ENCODE data around the gene EIF2S3.
"Not testable (repeated sequence)": the region's sequence is repeated elsewhere in the genome, so short reads cannot be mapped to it uniquely, and the experiment has no call there.

Gene EIF2S3

DNA sequence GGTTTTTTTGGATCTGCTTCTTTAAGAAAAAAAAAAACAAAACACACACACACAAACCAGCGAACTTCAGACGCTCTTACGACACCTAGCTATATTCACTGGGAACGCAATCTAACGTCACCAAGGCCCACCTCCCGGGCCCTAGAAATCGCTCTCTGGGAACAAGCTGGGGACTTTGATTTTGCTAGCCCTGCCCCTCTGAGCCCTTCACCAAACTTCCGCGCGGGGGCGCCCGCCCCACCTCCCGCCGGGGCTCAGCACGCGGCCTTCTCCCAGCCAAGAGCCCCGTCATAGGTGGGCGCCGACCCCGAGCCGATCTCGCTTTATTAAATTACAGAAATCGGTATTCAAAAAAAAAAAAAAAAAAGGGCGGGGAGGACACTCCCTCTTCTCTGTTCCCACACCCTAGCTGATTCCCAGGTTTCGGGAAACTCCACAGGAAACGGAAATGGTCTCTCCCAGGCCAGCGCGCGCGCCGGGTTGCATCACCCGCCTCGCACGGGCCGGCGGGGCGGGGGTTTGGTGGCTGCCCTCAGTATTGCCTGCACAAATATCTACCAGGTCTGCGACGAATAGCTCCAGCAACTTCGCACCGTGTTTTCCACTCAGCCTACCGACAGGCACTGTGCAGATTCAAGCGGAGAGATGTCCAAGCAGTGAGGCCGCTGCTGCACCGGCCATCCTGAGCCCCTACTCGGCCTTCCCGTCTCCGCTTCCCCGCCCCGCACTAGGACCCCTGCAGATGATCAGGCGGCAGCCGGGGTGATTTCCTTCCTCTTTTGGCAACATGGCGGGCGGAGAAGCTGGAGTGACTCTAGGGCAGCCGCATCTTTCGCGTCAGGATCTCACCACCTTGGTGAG is at the start of gene EIF2S3:
TSS of gene EIF2S3 (plus strand) at position 775 of the 861 bp plus-strand sequence. CDS start at position 788, 13 bp downstream.
- DNase-seq (ENCODE audit: low read depth in 4 of 4, low spot score in 1 of 4) = peak; percentile 46 to 71 (median 66)

DNA sequence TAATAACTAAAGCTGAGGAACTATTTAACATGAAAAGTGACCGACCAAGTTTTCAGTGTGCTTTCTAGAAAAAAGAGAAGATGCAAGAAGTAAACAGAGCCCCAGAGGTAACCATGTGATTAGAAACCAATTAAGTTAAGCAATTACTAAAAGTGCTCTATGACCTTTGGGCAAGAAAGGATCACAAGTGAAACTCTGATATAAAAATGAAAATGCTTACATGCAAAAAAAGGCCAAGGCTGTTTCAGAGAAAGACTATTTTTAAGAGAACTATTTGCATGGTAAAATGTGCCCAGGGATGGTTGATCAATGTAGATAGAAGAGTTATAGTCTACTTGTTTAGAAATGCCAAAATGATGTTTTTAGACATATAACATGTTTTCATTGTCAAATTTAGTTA is 49.7 kb upstream of the EIF2S3 start:
- no peak for DNase-seq (ENCODE audit: low read depth in 4 of 4, low spot score in 1 of 4)

DNA sequence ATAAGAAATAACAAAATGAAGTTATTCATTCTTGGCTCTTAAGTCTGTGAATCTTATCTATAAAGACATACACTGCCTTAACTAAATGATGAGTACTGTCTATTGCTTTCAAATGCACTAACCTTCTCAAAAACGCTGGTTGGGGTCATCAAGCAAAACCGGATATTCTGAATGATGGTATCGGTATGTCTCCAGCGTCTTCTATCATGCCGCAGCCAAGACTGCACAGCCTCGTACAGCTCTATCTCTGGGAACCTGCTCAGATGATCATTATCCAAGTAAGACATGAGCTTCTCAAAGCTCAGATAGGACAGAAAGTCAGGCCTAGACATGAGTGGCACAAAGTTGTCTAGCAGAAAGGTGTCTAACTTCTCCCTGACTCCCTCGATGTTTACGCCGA is 48.9 kb upstream of the EIF2S3 start:
- DNase-seq (ENCODE audit: low read depth in 4 of 4, low spot score in 1 of 4) = no peak

DNA sequence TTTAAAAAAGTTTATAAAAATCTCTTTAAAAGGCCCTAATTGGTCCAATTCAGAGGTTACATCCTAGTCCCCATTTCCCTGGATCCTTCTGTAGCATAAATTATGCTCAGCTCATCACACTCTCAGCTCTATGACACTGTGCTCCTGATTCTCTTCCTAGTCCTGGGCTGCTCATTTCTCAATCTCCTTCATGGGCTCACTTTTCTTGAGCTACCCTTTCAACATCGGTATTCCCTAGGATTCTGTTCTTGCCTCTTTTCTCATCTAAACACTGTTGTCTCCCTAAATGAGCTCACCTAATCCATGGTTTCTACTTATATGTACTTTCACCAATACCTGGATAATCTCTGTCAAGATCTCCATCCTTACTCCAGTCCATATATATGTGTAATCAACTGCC is 42.5 kb upstream of the EIF2S3 start:
- DNase-seq (ENCODE audit: low read depth in 4 of 4, low spot score in 1 of 4) = no peak

DNA sequence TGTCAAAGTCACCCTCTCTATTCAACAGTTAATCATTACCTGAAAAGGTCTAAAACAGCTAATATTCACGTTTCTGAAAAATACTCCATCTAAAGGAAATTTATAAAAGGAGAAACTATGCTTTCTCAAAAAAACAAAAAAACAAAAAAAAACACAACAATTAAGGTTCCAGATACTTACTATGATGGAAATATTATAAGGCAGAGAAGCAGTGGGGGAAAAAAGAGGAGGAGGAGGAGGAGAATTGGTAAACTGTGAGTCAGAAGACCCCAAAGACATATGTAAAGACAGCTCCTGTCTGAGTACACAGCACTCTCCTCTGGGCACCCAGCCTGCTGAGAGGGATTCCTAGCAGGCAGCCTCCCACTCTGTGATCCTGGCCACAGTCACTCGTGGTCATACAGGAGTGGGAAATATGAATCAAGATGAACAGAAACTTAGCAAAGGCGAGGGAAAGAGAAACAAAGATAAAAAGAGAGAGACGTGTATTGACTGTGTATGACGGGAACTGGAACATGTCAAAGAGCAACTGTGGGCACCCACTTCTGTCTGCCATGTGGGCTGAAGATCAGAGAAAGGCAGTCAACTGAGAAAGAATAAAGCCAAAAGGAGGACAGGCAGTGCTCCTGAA is 40.3 kb upstream of the EIF2S3 start:
- DNase-seq (ENCODE audit: low read depth in 4 of 4, low spot score in 1 of 4) = peak in 3 of 4 experiments; percentile 7 to 36 (median 18)

DNA sequence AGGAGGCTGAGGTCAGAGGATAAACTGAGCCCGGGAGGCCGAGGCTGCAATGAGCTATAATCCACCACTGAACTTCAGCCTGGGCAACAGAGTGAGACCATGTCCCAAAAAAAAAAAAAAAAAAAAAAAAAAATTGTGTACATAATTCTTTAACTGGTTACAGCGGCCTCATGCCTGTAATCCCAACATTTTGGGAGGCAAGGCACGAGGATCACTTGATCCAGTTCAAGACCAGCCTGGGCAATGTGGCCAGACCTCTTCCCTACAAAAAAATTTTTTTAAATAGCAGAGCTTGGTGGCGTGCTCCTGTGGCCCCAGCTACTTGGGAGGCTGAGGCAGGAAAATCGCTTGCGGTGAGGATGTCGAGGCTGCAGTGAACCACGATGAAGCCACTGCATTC is 37.1 kb upstream of the EIF2S3 start:
- DNase-seq (ENCODE audit: low read depth in 4 of 4, low spot score in 1 of 4) = no peak

DNA sequence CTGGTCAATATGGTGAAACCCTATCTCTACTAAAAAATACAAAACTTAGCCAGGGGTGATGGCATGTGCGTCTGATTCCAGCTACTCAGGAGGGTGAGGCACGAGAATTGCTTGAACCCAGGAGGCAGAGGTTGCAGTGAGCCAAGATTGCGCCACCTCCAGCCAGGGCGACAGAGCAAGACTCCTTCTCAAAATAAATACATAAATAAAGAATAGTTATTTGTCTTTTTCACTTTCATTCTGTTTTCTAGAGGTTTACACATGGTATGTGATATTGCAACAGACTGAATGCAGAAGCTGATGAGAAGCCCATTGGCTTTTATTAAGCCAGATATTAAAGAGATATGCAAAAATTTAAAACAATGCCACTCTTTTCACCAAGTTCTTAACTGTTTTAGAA is 35.9 kb upstream of the EIF2S3 start:
- DNase-seq (ENCODE audit: low read depth in 4 of 4, low spot score in 1 of 4) = no peak

DNA sequence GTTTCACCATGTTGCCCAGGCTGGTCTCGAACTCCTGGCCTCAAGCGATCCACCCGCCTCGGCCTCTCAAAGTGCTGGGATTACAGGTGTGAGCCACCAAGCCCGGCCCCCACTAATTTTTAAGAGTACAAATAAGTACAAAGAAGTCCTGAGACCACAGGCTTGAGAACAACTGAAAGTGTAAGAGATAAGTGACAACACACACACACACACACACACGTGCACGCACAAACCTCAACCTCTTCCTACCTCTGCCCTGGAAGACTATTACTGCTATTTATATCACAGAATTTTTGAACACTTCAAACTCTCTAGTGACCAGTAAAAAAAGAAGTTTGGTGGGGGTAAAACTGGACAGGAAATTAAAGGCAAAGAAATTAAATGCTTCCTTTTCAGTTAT is 35.3 kb upstream of the EIF2S3 start:
- DNase-seq (ENCODE audit: low read depth in 4 of 4, low spot score in 1 of 4) = no peak

DNA sequence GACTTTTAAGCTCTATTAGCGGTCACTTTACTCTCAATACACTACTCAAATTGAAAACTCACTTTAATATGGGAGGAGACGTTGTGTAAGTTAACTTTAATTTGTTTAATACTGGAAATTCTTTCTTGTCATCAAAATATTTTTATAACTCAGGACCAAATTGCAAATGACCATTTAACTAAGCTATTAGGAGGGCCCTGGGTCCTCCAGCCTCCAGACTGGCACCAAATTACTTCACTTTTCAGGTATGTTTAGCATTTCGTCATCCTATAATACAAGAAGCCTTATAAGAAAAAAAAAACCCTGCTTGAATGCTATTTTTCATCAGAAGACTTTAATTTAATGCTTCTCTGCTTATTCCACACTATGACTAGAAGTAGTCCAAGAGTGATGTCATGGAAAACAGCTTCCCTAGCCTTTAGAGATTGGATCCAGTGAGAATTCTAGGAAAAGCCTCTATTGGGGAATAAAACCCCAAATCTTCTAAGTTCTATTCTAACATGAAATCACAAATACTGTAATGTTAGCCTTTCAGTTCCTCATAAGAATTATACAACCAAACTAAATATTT is 34.4 kb upstream of the EIF2S3 start:
- DNase-seq (ENCODE audit: low read depth in 4 of 4, low spot score in 1 of 4) = no peak

DNA sequence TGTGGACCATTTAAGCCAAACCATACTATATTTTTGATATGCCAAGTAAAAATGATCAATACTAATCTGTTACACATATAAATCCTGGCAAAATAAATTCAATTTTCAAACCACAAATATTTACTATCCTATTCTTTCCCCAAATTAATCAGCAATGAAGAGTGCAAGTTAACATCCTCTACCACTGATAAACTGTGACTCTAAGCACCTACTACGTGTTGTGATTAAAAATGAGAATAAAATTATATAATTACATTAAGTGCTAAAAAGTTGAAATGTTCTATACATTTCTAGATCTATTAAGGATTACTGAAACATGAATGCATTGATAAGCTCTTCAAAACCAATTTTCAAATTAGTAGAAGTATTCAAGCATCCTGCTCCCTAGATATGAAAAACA is 31.2 kb upstream of the EIF2S3 start:
- no peak for DNase-seq (ENCODE audit: low read depth in 4 of 4, low spot score in 1 of 4)

DNA sequence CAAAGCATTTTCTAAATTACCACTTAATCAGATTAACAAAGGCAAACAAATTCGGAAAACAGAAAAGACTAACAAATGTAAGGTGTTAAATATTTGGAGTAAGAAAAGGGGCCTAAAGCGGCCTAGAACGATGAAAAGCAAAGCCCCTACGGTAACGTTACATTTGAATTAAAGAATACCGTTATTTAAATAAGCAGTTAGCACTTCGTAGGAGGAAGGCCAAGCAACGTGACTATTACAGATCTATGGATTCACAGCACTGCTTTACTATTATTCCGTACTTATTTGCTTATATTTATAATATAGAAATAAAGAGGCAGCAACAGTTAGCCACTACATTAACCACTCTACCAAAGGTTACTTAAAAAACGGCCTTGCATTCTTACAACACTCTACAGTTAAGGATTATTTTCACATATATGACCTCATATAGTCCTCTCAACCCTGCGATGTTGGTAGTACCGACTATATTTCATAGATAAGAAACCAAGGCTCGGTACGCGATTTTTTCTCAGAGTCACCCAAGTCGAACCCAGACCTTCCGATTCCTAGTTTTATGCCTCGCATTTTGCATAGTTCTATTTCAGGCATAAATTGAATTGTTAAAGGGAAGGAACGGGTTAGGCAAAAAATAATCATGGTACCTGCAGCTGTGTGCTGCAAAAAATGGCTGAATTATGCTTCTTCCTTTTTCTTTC is 30.6 kb upstream of the EIF2S3 start:
- DNase-seq (ENCODE audit: low read depth in 4 of 4, low spot score in 1 of 4) = no peak

DNA sequence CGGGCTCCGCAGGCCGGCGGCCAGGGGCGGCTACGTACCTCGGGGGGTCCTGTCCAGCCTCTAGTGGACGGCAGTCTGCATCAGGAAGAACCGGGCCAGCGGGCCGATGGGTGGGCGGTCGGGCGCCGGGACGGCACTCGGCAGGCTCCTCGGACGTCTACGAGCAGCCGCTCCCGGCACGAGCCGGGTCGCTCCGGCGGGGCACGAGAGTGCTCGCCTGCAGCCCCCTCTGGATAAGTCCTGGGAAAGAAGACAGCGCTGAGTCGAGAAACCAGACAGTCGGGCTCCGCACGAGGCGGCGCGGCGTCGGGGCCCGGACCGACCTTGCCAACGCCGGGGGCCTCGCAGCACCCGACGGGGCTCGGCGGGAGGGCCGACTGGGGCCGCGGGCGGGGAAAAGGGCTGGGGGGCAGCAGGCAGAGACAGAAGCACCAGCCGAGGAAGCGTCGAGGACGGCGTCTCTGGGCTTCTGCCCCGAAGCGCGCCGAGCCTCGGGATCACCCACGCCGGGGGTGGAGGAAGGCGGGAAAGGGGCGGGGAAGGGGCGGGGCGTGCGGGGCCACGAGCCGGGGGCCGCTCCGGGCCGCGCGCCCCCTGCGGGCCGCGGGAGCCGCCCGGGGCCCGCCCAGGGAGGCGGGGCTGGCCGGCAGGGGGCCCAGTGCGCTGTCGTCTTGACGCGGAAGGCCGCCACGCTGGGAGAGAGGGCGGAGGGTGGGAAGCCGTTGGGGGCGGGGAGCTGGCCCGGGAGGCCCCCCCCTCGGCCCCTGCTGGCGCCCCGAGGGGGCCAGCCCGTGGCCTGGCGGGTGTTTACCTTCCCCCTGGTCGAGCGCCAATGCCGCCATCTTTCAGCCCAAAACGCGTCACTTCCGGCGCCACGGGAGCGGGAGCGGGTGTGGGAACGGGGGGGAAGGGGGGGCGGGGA is 29.7 kb upstream of the EIF2S3 start:
- DNase-seq (ENCODE audit: low read depth in 4 of 4, low spot score in 1 of 4) = peak; percentile 49 to 74 (median 67)

DNA sequence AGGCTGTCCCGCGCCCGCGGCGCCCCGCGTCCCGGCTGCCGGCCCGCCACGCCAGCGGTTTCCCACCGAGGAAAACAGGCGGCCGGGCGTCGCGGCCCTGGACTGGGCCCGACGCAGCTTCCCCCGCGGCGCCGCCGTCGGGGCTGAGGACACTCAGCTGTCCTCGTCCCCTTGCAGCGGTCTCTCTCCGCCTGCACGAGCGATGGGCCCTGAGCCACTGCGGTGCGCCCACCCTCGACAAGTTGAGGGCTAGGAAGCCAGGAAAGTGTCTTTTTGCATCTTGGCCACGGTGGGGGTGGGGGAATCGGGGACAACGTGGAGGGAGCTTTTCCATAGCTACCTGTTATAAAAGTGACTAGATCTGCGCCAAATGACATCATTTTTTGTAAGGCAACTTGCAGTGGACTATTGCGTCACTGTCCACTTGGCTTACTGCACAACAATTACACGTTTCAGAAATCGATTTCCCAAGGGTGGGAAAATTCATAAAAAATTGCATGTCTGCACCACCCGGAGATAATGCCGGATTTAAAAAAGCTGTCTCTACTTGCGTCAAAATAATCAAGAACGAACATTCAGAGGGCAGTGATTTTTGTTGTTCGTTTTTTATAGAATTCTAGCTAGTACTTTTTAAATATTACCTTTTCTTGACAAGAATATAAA is 28.9 kb upstream of the EIF2S3 start:
- peak in 1 of 4 experiments; percentile 2 for DNase-seq (ENCODE audit: low read depth in 4 of 4, low spot score in 1 of 4)

DNA sequence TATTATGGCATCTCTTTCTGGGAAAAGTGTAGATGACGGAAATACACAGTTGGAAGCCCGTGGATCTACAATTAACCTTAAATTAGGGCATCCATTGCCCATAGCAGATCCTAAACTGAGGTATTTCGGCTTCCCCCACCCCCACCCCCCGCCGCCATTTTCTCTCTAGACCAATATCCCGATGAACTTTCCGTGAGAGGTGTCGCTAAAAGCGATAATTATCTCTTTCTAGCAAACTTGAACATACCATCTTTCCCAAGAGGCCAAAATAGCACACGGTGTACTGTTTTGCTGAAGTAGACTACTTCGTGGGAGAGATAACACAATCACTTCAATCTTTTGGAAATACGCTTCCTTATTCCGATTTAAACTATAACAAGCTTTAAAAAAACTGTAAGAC is 28.3 kb upstream of the EIF2S3 start:
- no peak for DNase-seq (ENCODE audit: low read depth in 4 of 4, low spot score in 1 of 4)

DNA sequence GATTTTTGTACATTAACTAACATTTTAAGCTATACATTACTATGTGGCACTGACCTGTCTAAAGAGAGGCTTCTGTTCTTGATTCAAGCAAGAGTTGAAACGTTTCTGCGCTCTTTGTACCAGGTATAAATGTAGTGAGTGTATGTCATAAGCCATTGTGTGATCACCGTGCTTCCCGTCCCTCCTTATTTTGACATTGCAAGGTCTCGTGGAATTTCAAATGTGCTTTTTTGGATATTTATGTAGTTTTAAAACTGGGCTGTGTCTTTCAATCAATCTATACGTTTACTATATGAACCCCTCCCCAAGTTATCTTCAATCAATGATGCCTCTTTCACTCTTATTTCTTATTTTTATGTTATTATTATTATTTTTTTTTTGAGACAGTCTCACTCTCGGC is 27.7 kb upstream of the EIF2S3 start, which contains the start of gene KLHL15:
TSS of gene KLHL15 (minus strand) at position 101 of the 400 bp plus-strand sequence. CDS start 20,493 bp downstream, outside the sequence.
- no peak for DNase-seq (ENCODE audit: low read depth in 4 of 4, low spot score in 1 of 4)

DNA sequence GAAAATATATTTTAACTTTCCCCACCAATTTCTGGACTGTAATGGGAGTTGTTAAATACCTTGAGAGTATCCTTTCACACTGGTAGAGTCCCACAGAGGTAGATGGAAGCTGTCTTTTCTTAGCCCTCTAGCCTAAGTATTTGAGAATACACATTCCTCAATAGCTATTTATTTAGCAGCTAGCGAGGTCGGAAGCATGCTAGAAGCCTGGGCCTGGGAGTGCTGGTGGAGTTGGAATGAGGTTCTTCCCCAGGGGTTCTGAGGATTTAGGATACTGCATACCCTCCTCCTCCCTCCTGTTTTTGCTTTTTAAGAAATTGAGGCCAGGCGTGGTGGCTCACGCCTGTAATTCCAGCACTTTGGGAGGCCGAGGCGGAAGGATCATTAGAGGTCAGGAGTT is 26.8 kb upstream of the EIF2S3 start:
- DNase-seq (ENCODE audit: low read depth in 4 of 4, low spot score in 1 of 4) = no peak

DNA sequence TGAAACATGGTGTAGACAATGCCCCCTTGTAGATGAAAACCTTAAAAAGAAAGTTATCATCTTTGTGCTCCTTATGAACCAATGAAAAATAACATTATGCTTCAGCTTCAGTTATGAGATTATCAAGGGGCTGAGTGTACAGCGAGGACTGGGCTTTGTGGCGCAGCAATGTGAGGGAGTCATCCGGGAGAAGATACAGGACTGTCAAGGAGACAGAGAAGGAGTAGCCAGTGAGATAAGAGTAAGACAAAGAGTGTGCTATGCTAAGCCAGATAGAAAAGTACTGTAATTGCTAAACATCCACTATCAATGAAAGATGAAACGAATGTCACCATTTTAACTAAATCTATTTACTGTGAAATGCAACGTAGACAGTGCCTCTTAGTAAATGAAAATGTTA is 24.2 kb upstream of the EIF2S3 start:
- no peak for DNase-seq (ENCODE audit: low read depth in 4 of 4, low spot score in 1 of 4)

DNA sequence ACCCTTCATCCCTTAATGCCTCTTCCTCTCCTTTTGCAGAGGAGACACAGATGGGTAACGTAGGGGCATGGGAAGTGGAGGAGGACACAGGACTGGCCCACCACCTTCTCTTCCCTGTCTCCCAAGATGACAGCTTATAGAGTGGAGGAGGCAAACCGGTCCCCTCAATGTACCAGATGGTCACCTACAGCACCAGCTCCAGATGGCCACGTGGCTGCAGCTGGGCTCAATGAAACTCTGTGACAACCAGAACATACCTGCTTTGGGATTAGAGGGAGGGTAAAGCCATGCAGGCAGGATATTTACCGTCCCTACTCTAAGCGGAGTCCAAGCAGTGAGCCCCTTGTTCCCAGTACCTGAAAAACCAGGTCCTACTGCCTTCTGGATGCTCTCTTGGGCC is 20.3 kb upstream of the EIF2S3 start:
- no peak for DNase-seq (ENCODE audit: low read depth in 4 of 4, low spot score in 1 of 4)

DNA sequence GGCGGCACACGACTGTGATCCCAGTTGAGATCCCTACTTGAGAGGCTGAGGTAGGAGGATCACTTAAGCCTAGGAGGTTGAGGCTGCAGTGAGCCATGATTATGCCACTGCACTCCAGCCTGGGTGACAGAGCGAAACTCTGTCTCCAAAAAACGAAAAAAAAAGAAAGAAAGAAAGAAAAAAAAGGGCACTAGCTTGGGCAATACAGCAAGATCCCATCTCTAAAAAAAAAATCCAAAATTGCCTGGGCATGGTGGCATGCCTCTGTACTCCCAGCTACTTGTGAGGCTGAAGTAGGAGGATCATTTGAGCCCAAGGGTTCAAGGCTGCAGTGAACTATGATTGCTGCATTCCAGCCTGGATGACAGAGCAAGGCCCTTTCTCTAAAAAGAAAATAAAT is 17.0 kb upstream of the EIF2S3 start:
- no peak for DNase-seq (ENCODE audit: low read depth in 4 of 4, low spot score in 1 of 4)

DNA sequence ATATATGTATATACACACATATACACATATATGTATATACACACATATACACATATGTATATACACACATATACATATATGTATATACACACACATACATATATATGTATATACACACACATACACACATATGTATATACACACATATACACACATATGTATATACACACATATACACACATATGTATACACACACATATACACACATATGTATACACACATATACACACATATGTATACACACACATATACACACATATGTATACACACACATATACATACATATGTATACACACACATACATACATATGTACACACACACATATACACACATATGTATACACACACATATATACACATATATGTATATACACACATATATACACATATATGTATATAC is 8.7 kb upstream of the EIF2S3 start:
- DNase-seq (ENCODE audit: low read depth in 4 of 4, low spot score in 1 of 4) = not testable (repeated sequence)
